GM23338 (cell line): Measurements from ENCODE around the gene HPRT1.

Source experiments
- CREB1 ChIP-seq: fragments of 250-450 bp; sonication (Bioruptor Pico); IDR thresholded peaks from 2 replicates; pipeline ENCODE4 v1.5.0; 2020; ENCODE audit warnings: low read depth, mild to moderate bottlenecking, moderate library complexity
- CTCF ChIP-seq, 2 experiments: fragments of 200-600 bp in 1 of 2; sonication (generic) in 1 of 2; conservative IDR thresholded peaks; 2 replicates each; pipeline versions ENCODE4 v1.5.1 to v1.6.1; 2016 to 2017; ENCODE audit warnings: antibody characterized with exemption in 2 of 2, low read depth in 2 of 2, mild to moderate bottlenecking in 2 of 2, moderate library complexity in 1 of 2
- EZH2 ChIP-seq: fragments of 200-600 bp; sonication (generic); IDR thresholded peaks from one replicate; pipeline ENCODE4 v1.8.0; 2017; ENCODE audit warnings: antibody characterized with exemption, mild to moderate bottlenecking, low read depth; ENCODE audit not compliant: unreplicated experiment
- EZH2phosphoT487 ChIP-seq: fragments of 200-600 bp; sonication (generic); IDR thresholded peaks from one replicate; pipeline ENCODE4 v1.8.1; 2018; ENCODE audit warnings: antibody characterized with exemption; ENCODE audit not compliant: unreplicated experiment
- JUNB ChIP-seq: IDR thresholded peaks from one replicate; pipeline ENCODE4 v1.6.1; 2016; ENCODE audit warnings: antibody characterized with exemption; ENCODE audit not compliant: unreplicated experiment
- POLR2AphosphoS5 ChIP-seq: IDR thresholded peaks from 2 replicates; pipeline ENCODE4 v1.6.1; 2016; ENCODE audit warnings: antibody characterized with exemption, low read depth
- REST ChIP-seq: IDR thresholded peaks from one replicate; pipeline ENCODE4 v1.6.1; 2018; ENCODE audit warnings: antibody characterized with exemption; ENCODE audit not compliant: unreplicated experiment
- ZNF114 ChIP-seq: fragments of 250-450 bp; sonication (Bioruptor Pico); IDR thresholded peaks from 2 replicates; pipeline ENCODE4 v1.5.0; 2020; ENCODE audit warnings: mild to moderate bottlenecking, moderate library complexity

- TF ChIP-seq CTCF (conservative IDR thresholded peaks at IDR 0.05; ENCODE audit: low read depth in 2 of 2) (no peak), EZH2 (no peak), POLR2AphosphoS5 (no peak), REST (no peak), CREB1 (CRISPR knock-in tag) (no peak), EZH2phosphoT487 (no peak), JUNB (no peak), ZNF114 (no peak)
Observed at GRCh38 chrX:134544135-134544512, 84.2 kb downstream of the HPRT1 start.
